ENCODE measurements around the gene ZSCAN5B. TPM values are rescaled to one million over a fixed set of nuclear protein-coding genes. Genes with fewer than 3 reads are reported as not detected.
"Not testable (repeated sequence)": the region's sequence is repeated elsewhere in the genome, so short reads cannot be mapped to it uniquely, and the experiment has no call there.

ZSCAN5B gene, protein sequence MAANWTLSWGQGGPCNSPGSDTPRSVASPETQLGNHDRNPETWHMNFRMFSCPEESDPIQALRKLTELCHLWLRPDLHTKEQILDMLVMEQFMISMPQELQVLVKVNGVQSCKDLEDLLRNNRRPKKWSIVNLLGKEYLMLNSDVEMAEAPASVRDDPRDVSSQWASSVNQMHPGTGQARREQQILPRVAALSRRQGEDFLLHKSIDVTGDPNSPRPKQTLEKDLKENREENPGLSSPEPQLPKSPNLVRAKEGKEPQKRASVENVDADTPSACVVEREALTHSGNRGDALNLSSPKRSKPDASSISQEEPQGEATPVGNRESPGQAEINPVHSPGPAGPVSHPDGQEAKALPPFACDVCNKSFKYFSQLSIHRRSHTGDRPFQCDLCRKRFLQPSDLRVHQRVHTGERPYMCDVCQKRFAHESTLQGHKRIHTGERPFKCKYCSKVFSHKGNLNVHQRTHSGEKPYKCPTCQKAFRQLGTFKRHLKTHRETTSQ
- polyA plus RNA-seq (2013): not detected

GRCh38 chr19:56197646-56198045 lies at the start of gene ZSCAN5B:
TSS of gene ZSCAN5B (minus strand) at chr19:56197783. CDS start at chr19:56193052, 4,731 bp downstream.
- 94% methylated on average over 8 of the region's 23 CpGs for WGBS (ENCODE audit: insufficient coverage)
- POLR2A ChIA-PET; H3K36me3 ChIP-seq (ENCODE audit: control insufficient read depth in 4 of 4, insufficient read depth in 4 of 4, low read length in 3 of 4); H3K27ac ChIP-seq (ENCODE audit: insufficient read depth in 1 of 2, low read depth in 1 of 2, low read length in 2 of 2, poor library complexity in 1 of 2, severe bottlenecking in 2 of 2); H3K4me3 ChIP-seq (ENCODE audit: control insufficient read depth in 1 of 7, extremely low read depth in 1 of 7, insufficient read depth in 4 of 7, low read depth in 2 of 7, low read length in 6 of 7); H3K27me3 ChIP-seq (replicated peaks in 2 of 5; ENCODE audit: control insufficient read depth in 4 of 5, insufficient read depth in 5 of 5, low read length in 4 of 5); DNase-seq; H3K4me1 ChIP-seq (ENCODE audit: control extremely low read depth in 1 of 4, control insufficient read depth in 4 of 4, insufficient read depth in 4 of 4, low read length in 3 of 4); H3K9me3 ChIP-seq (ENCODE audit: control extremely low read depth in 1 of 5, control insufficient read depth in 4 of 5, insufficient read depth in 2 of 5, low read depth in 1 of 5, low read length in 4 of 5); CTCF ChIA-PET: not testable (repeated sequence)

DNA sequence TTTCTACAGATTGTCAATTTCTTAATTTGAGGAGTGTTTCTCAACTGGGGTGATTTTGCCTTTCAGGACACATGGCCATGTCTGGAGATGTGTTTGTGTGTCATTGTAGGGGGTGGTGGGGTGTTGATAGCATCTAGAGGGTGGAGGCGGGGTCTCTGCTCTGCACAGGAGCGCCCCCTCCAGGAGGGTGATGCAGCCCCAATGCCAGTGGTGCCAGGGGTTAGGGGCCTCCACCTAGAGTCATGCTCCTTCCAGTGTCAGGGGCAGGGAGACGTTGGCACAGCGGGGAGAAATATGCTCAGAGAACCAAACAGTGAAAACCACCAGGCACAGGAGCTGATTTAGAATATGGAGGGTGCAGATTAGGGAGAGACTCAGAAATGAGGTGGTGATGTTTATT lies 48.2 kb upstream of the ZSCAN5B start:
- H3K27ac ChIP-seq (ENCODE audit: insufficient read depth in 1 of 2, low read depth in 1 of 2, low read length in 2 of 2, poor library complexity in 1 of 2, severe bottlenecking in 2 of 2); POLR2A ChIA-PET; CTCF ChIA-PET; H3K4me1 ChIP-seq (ENCODE audit: control extremely low read depth in 1 of 4, control insufficient read depth in 4 of 4, insufficient read depth in 4 of 4, low read length in 3 of 4); H3K4me3 ChIP-seq (ENCODE audit: control insufficient read depth in 1 of 7, extremely low read depth in 1 of 7, insufficient read depth in 4 of 7, low read depth in 2 of 7, low read length in 6 of 7); DNase-seq; H3K36me3 ChIP-seq (ENCODE audit: control insufficient read depth in 4 of 4, insufficient read depth in 4 of 4, low read length in 3 of 4); H3K27me3 ChIP-seq (replicated peaks in 2 of 5; ENCODE audit: control insufficient read depth in 4 of 5, insufficient read depth in 5 of 5, low read length in 4 of 5); H3K9me3 ChIP-seq (ENCODE audit: control extremely low read depth in 1 of 5, control insufficient read depth in 4 of 5, insufficient read depth in 2 of 5, low read depth in 1 of 5, low read length in 4 of 5): not testable (repeated sequence)
- 94% methylated on average over 2 of the region's 4 CpGs for WGBS (ENCODE audit: insufficient coverage)

GRCh38 chr19:56245121-56245740 lies 47.6 kb upstream of the ZSCAN5B start:
- WGBS (ENCODE audit: insufficient coverage): 97% methylated on average over 5 of the region's 7 CpGs
- H3K27ac ChIP-seq (ENCODE audit: insufficient read depth in 1 of 2, low read depth in 1 of 2, low read length in 2 of 2, poor library complexity in 1 of 2, severe bottlenecking in 2 of 2): no peak overlapping the region
- no peaks in the 10 kb centered on the region for H3K9me3 ChIP-seq (ENCODE audit: control extremely low read depth in 1 of 5, control insufficient read depth in 4 of 5, insufficient read depth in 2 of 5, low read depth in 1 of 5, low read length in 4 of 5)
- no peaks in the 10 kb centered on the region for H3K27me3 ChIP-seq (replicated peaks in 2 of 5; ENCODE audit: control insufficient read depth in 4 of 5, insufficient read depth in 5 of 5, low read length in 4 of 5)
- CTCF ChIA-PET: interaction anchor here (1.8 kb wide), 1 partner anchor 8 kb away, joined by 5 read pairs; no protein-coding TSS in a partner anchor
- no peaks in the 10 kb centered on the region for H3K36me3 ChIP-seq (ENCODE audit: control insufficient read depth in 4 of 4, insufficient read depth in 4 of 4, low read length in 3 of 4)
- H3K4me3 ChIP-seq (ENCODE audit: control insufficient read depth in 1 of 7, extremely low read depth in 1 of 7, insufficient read depth in 4 of 7, low read depth in 2 of 7, low read length in 6 of 7): no peak overlapping the region
- POLR2A ChIA-PET: no interaction called here
- DNase-seq: no peak
- H3K4me1 ChIP-seq (ENCODE audit: control extremely low read depth in 1 of 4, control insufficient read depth in 4 of 4, insufficient read depth in 4 of 4, low read length in 3 of 4): no peaks in the 10 kb centered on the region

DNA sequence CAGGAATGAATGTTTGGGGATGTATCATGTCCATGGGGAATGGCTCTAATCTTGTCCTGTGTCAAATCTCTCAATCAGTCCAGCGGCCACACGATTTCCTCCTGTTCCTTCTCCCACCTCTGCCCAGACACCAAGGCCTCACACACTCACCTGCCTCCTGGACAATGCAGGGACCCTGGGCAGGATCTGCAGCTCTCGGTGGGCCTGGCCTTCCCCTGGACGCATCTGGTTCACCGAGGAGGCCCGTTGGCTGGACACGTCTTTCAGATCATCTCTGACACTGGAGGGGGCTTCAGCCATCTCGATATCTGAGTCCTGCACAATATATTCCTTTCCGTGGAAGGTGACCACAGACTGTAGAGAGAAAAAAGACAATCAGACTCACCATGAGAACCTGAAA lies 25.9 kb upstream of the ZSCAN5B start:
- no peak overlapping the region for H3K4me3 ChIP-seq (ENCODE audit: control insufficient read depth in 1 of 7, extremely low read depth in 1 of 7, insufficient read depth in 4 of 7, low read depth in 2 of 7, low read length in 6 of 7)
- no peaks in the 10 kb centered on the region for H3K4me1 ChIP-seq (ENCODE audit: control extremely low read depth in 1 of 4, control insufficient read depth in 4 of 4, insufficient read depth in 4 of 4, low read length in 3 of 4)
- H3K9me3 ChIP-seq (ENCODE audit: control extremely low read depth in 1 of 5, control insufficient read depth in 4 of 5, insufficient read depth in 2 of 5, low read depth in 1 of 5, low read length in 4 of 5): no peaks in the 10 kb centered on the region
- no peaks in the 10 kb centered on the region for H3K27me3 ChIP-seq (replicated peaks in 2 of 5; ENCODE audit: control insufficient read depth in 4 of 5, insufficient read depth in 5 of 5, low read length in 4 of 5)
- POLR2A ChIA-PET: no interaction called here
- 98% methylated on average over 6 of the region's 9 CpGs for WGBS (ENCODE audit: insufficient coverage)
- H3K27ac ChIP-seq (ENCODE audit: insufficient read depth in 1 of 2, low read depth in 1 of 2, low read length in 2 of 2, poor library complexity in 1 of 2, severe bottlenecking in 2 of 2): no peak overlapping the region
- CTCF ChIA-PET: no interaction called here
- no peak for DNase-seq
- H3K36me3 ChIP-seq (ENCODE audit: control insufficient read depth in 4 of 4, insufficient read depth in 4 of 4, low read length in 3 of 4): no peaks in the 10 kb centered on the region

GRCh38 chr19:56222901-56223300 lies 25.3 kb upstream of the ZSCAN5B start:
- DNase-seq: no peak
- ChIA-PET CTCF (no interaction called here), POLR2A (no interaction called here)
- WGBS (ENCODE audit: insufficient coverage): 94% methylated on average over 3 of the region's 6 CpGs
- Histone ChIP-seq H3K4me1 (ENCODE audit: control extremely low read depth in 1 of 4, control insufficient read depth in 4 of 4, insufficient read depth in 4 of 4, low read length in 3 of 4) (peaks cover 0 to 3% (median 0%) of the 10 kb centered on the region in 4 experiments), H3K27ac (ENCODE audit: insufficient read depth in 1 of 2, low read depth in 1 of 2, low read length in 2 of 2, poor library complexity in 1 of 2, severe bottlenecking in 2 of 2) (no peak overlapping the region), H3K9me3 (ENCODE audit: control extremely low read depth in 1 of 5, control insufficient read depth in 4 of 5, insufficient read depth in 2 of 5, low read depth in 1 of 5, low read length in 4 of 5) (no peaks in the 10 kb centered on the region), H3K4me3 (ENCODE audit: control insufficient read depth in 1 of 7, extremely low read depth in 1 of 7, insufficient read depth in 4 of 7, low read depth in 2 of 7, low read length in 6 of 7) (no peak overlapping the region), H3K27me3 (replicated peaks in 2 of 5; ENCODE audit: control insufficient read depth in 4 of 5, insufficient read depth in 5 of 5, low read length in 4 of 5) (no peaks in the 10 kb centered on the region), H3K36me3 (ENCODE audit: control insufficient read depth in 4 of 4, insufficient read depth in 4 of 4, low read length in 3 of 4) (no peaks in the 10 kb centered on the region)

GRCh38 chr19:56221851-56222250 lies 24.3 kb upstream of the ZSCAN5B start:
- CTCF ChIA-PET: interaction anchor here (0.6 to 1.7 kb wide), 5 partner anchors 30 to 853 kb away, joined by 3 to 5 read pairs (median 4); no protein-coding TSS in a partner anchor
- no peaks in the 10 kb centered on the region for H3K9me3 ChIP-seq (ENCODE audit: control extremely low read depth in 1 of 5, control insufficient read depth in 4 of 5, insufficient read depth in 2 of 5, low read depth in 1 of 5, low read length in 4 of 5)

DNA sequence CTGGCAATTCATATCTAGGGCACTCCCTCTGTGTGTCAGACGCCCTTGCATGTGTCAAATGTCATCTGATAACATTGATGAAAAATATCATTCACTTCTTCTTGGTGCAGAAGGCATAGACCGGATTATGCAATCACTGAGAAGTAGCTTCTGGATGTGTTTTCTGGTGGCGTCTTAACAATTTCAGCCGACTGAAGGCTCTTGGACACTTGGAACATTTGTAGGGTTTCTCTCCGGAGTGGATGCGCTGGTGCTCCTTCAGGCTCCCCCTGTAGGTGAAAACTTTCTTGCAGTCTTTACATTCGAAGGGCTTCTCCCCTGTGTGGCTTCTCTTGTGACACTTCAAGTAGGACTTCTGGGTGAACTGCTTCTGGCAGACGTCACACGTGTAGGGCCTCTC lies 23.9 kb upstream of the ZSCAN5B start:
- not testable (repeated sequence) for H3K4me3 ChIP-seq (ENCODE audit: control insufficient read depth in 1 of 7, extremely low read depth in 1 of 7, insufficient read depth in 4 of 7, low read depth in 2 of 7, low read length in 6 of 7); H3K9me3 ChIP-seq (ENCODE audit: control extremely low read depth in 1 of 5, control insufficient read depth in 4 of 5, insufficient read depth in 2 of 5, low read depth in 1 of 5, low read length in 4 of 5); H3K36me3 ChIP-seq (ENCODE audit: control insufficient read depth in 4 of 4, insufficient read depth in 4 of 4, low read length in 3 of 4); H3K27ac ChIP-seq (ENCODE audit: insufficient read depth in 1 of 2, low read depth in 1 of 2, low read length in 2 of 2, poor library complexity in 1 of 2, severe bottlenecking in 2 of 2); H3K27me3 ChIP-seq (replicated peaks in 2 of 5; ENCODE audit: control insufficient read depth in 4 of 5, insufficient read depth in 5 of 5, low read length in 4 of 5)
- POLR2A ChIA-PET: interaction anchor here (0.6 kb wide), 1 partner anchor 11 kb away, joined by 3 read pairs; no protein-coding TSS in a partner anchor
- CTCF ChIA-PET: interaction anchor here (0.6 to 1.7 kb wide), 5 partner anchors 31 to 853 kb away, joined by 3 to 5 read pairs (median 4); no protein-coding TSS in a partner anchor
- WGBS (ENCODE audit: insufficient coverage): 72% methylated on average over 9 of the region's 9 CpGs
- peak; percentile 10 to 37 (median 37) for DNase-seq
- peaks cover 0 to 17% (median 10%) of the 10 kb centered on the region in 4 experiments for H3K4me1 ChIP-seq (ENCODE audit: control extremely low read depth in 1 of 4, control insufficient read depth in 4 of 4, insufficient read depth in 4 of 4, low read length in 3 of 4)

More at GRCh38 chr19:56221851-56222250, 24.3 kb upstream of the ZSCAN5B start:
- H3K4me3 ChIP-seq (ENCODE audit: control insufficient read depth in 1 of 7, extremely low read depth in 1 of 7, insufficient read depth in 4 of 7, low read depth in 2 of 7, low read length in 6 of 7): no peak overlapping the region
- peaks cover 0 to 13% (median 10%) of the 10 kb centered on the region in 4 experiments for H3K4me1 ChIP-seq (ENCODE audit: control extremely low read depth in 1 of 4, control insufficient read depth in 4 of 4, insufficient read depth in 4 of 4, low read length in 3 of 4)
- no peak for DNase-seq
- H3K27me3 ChIP-seq (replicated peaks in 2 of 5; ENCODE audit: control insufficient read depth in 4 of 5, insufficient read depth in 5 of 5, low read length in 4 of 5): no peaks in the 10 kb centered on the region
- 96% methylated on average over 9 of the region's 14 CpGs for WGBS (ENCODE audit: insufficient coverage)
- POLR2A ChIA-PET: interaction anchor here (0.6 kb wide), 1 partner anchor 11 kb away, joined by 3 read pairs; no protein-coding TSS in a partner anchor
- H3K27ac ChIP-seq (ENCODE audit: insufficient read depth in 1 of 2, low read depth in 1 of 2, low read length in 2 of 2, poor library complexity in 1 of 2, severe bottlenecking in 2 of 2): no peak overlapping the region
- no peaks in the 10 kb centered on the region for H3K36me3 ChIP-seq (ENCODE audit: control insufficient read depth in 4 of 4, insufficient read depth in 4 of 4, low read length in 3 of 4)

Data from common myeloid progenitor, CD34-positive (primary cell).